ENCODE measurements around the gene LRFN4. TPM values are rescaled to one million over a fixed set of nuclear protein-coding genes. Genes with fewer than 3 reads are reported as not detected.
A peak's percentile ranks its signal among the peaks of the same experiment; 100 is the strongest.

LRFN4 gene
- total and polyA plus RNA-seq, 10 of the 15 experiments (the other 5 are each of a cell fraction or from before 2014, with no cell fraction given) = 0.03 to 43.8 (median 4.9) TPM

- TF ChIP-seq NR2F1 (conservative IDR thresholded peaks at IDR 0.05) (peak; percentile 72; the same call in 1 of the 2 replicates), ESRRA (IDR thresholded peaks at IDR 0.05; ENCODE audit: low read length) (no peak), YBX1 (IDR thresholded peaks at IDR 0.05) (no peak), POLR2AphosphoS5 (IDR thresholded peaks at IDR 0.05; ENCODE audit: low read length) (no peak), PAX8 (IDR thresholded peaks at IDR 0.05) (no peak), CEBPB (IDR thresholded peaks at IDR 0.05; ENCODE audit: borderline replicate concordance in 1 of 2, low read depth in 2 of 2, low read length in 2 of 2) (no peak), MYB (IDR thresholded peaks at IDR 0.05; ENCODE audit: borderline replicate concordance, low read depth, low read length) (no peak), ATF7 (IDR thresholded peaks at IDR 0.05; ENCODE audit: low read depth) (peak; percentile 46; the same call in 1 of the 2 replicates), NFYA (IDR thresholded peaks at IDR 0.05; ENCODE audit: borderline replicate concordance, low read depth, low read length) (no peak), MTA2 (IDR thresholded peaks at IDR 0.05; ENCODE audit: low read depth) (no peak), BCL11A (IDR thresholded peaks at IDR 0.05; ENCODE audit: low read depth, low read length) (no peak), ZBED1 (IDR thresholded peaks at IDR 0.05; ENCODE audit: borderline replicate concordance) (no peak), NR2C1 (IDR thresholded peaks at IDR 0.05) (no peak), CREB1 (IDR thresholded peaks at IDR 0.05; ENCODE audit: low read depth) (0 out of 2 replicates have a peak, but pooled peaks have one; percentile 7), KDM1A (IDR thresholded peaks at IDR 0.05; ENCODE audit: borderline replicate concordance) (no peak), YY1 (IDR thresholded peaks at IDR 0.05; ENCODE audit: low read depth, low read length) (0 out of 2 replicates have a peak, but pooled peaks have one; percentile 7), ZBTB11 (CRISPR knock-in tag; IDR thresholded peaks at IDR 0.05) (no peak), RFX5 (IDR thresholded peaks at IDR 0.05; ENCODE audit: low read depth, low read length) (no peak), ZNF274 (IDR thresholded peaks at IDR 0.05; ENCODE audit: insufficient read depth, insufficient read length) (no peak), SMAD1 (IDR thresholded peaks at IDR 0.05; ENCODE audit: low read depth, partially characterized antibody) (no peak), CBX5 (IDR thresholded peaks at IDR 0.05; ENCODE audit: low read depth) (no peak), ETV6 (conservative IDR thresholded peaks at IDR 0.05 in 1 of 2, IDR thresholded peaks at IDR 0.05 in 1 of 2; ENCODE audit: borderline replicate concordance in 1 of 2, low read depth in 1 of 2) (no peak), RELB (IDR thresholded peaks at IDR 0.05; ENCODE audit: low read depth) (no peak), POU2F2 (IDR thresholded peaks at IDR 0.05; ENCODE audit: borderline replicate concordance, low read depth, low read length) (no peak), RBBP5 (conservative IDR thresholded peaks at IDR 0.05) (no peak), SMAD5 (IDR thresholded peaks at IDR 0.05; ENCODE audit: low read depth) (no peak), SUPT20H (IDR thresholded peaks at IDR 0.05; ENCODE audit: borderline replicate concordance, control insufficient read depth, low read depth, low read length) (no peak), IRF4 (IDR thresholded peaks at IDR 0.05; ENCODE audit: low read depth, low read length) (no peak), SREBF1 (IDR thresholded peaks at IDR 0.05; ENCODE audit: low read length) (no peak)
These were observed at the start of gene LRFN4 (continued) for GRCh38 chr11:66856496-66857233.
